AG09319 (cell line): ENCODE data around the gene PRR14L.
A peak's percentile ranks its signal among the peaks of the same experiment; 100 is the strongest.
"Not testable (repeated sequence)": the region's sequence is repeated elsewhere in the genome, so short reads cannot be mapped to it uniquely, and the experiment has no call there.

Experiments
- DNase-seq: peaks from one replicate; pipeline ENCODE4 v3.0.0-alpha.2; 2010; ENCODE audit warnings: low read depth; ENCODE audit errors: extremely low read depth
- TF ChIP-seq, protein P1 (sequence below): IDR thresholded peaks from 2 replicates; pipeline ENCODE4 v1.5.1; 2011; ENCODE audit warnings: low read depth, mild to moderate bottlenecking, inconsistent platforms, low read length, moderate library complexity

The PRR14L gene

DNA sequence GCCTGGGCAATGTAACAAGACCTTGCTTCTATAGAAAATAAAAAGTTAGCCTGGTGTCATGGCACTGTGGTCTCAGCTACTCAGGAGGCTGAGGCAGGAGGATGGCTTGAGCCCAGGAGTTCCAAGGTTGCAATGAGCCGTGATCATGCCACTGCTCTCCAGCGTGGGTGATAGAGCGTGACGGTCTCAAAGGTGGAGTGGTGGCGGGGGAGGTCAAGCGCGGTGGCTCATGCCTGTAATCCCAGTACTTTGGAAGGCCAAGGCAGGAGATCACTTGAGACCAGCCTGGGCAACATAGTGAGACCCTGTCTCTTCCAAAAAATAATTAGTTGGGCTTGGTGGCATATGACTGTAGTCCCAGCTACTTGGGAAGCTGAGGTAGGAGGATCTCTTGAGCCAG lies 71.2 kb downstream of the PRR14L start:
- TF ChIP-seq, protein P1, sequence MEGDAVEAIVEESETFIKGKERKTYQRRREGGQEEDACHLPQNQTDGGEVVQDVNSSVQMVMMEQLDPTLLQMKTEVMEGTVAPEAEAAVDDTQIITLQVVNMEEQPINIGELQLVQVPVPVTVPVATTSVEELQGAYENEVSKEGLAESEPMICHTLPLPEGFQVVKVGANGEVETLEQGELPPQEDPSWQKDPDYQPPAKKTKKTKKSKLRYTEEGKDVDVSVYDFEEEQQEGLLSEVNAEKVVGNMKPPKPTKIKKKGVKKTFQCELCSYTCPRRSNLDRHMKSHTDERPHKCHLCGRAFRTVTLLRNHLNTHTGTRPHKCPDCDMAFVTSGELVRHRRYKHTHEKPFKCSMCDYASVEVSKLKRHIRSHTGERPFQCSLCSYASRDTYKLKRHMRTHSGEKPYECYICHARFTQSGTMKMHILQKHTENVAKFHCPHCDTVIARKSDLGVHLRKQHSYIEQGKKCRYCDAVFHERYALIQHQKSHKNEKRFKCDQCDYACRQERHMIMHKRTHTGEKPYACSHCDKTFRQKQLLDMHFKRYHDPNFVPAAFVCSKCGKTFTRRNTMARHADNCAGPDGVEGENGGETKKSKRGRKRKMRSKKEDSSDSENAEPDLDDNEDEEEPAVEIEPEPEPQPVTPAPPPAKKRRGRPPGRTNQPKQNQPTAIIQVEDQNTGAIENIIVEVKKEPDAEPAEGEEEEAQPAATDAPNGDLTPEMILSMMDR, result no peak
- DNase-seq, result no peak

DNA sequence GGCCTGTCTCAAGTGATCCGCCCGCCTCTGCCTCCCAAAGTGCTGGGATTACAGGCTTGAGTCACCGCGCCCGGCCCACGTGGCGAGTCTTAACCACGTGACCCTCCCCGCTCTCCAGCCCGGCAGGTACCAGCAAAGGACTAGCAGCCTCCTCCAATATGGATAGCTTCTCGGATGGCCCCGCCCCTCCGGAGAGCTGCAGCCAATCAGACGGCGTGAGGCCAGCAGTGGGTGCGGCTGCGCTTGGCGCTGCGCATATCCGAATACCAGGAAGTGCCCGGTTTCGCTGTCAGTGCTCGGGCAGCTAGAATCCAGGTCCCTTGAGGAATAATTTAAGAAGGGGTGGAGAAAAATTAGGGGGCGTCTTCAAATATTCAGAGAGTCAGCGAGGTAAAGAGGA lies 73.2 kb downstream of the PRR14L start:
- TF ChIP-seq, protein P1, result no peak
- DNase-seq, result peak; percentile 54

GRCh38 chr22:31674219-31674618 lies 75.7 kb downstream of the PRR14L start:
- DNase-seq, result not testable (repeated sequence)

DNA sequence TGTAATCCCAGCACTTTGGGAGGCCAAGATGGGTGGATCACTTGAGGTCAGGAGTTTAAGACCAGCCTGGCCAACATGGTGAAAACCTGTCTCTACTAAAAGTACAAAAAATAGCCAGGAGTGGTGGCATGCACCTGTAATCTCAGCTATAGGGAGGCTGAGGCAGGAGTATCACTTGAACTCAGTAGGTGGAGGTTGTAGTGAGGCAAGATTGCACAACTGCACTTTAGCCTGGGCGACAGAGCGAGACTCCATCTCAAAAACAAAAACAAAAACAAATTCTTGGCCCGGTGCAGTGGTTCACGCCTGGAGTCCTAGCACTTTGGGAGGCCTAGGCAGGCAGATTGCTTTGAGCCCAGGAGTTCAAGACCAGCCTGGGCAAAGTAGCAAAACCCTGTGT lies 81.1 kb downstream of the PRR14L start:
- not testable (repeated sequence) for DNase-seq

- TF ChIP-seq, protein P1, result no peak
- no peak for DNase-seq
These were observed 87.3 kb downstream of the PRR14L start for GRCh38 chr22:31662668-31663037.

- TF ChIP-seq, protein P1, result no peak
- peak; percentile 79 for DNase-seq
These were observed 87.9 kb downstream of the PRR14L start, which contains the start of gene PISD for GRCh38 chr22:31661851-31662667. PISD (minus strand) TSS chr22:31662215; CDS start chr22:31662208, 7 bp downstream.

DNA sequence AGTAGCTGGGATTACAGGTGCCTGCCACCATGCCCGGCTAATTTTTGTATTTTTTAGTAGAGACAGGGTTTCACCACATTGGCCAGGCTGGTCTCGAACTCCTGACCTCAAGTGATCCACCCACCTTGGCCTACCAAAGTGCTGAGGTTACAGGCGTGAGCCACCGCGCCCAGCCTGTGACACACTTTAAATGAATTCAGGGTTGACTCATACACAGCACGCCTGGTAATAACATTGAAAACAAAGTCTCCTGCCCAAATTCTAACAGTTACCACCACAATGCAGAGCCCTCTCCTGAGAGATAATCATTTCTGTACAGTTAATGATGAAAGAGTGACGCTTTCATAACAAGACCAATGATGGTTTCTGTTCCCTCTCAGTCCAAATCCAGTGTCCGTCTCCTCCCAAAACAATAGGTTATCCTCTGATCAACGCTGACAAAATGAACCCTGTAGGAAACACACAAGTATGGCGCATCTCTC lies 89.0 kb downstream of the PRR14L start:
- not testable (repeated sequence) for DNase-seq

GRCh38 chr22:31659246-31659645 lies 90.7 kb downstream of the PRR14L start:
- TF ChIP-seq, protein P1, result no peak
- DNase-seq, result no peak

DNA sequence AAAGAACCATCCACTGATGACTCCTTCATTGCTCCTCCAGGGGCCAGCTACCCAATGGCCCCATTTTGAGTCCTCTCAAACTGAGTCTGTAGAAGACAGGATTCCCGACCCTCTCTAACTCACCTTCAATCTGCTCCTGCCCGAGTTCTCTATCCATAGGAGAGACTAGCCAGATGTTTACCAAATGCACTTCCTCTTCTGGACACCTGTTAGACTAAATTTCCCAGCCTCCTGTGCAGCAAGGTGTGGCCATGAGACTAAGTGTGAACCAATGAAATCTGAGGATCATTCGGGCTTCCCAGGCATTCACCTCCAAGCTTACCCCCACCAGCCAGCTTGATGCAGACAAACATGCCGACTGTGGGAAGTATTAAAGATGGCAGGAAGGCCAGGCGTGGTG lies 95.5 kb downstream of the PRR14L start:
- TF ChIP-seq, protein P1, result no peak
- DNase-seq, result no peak
